MM.1S (cell line): ENCODE data around the gene ROBO2.

ENCODE experiments used
- DNase-seq: peaks from one replicate; pipeline ENCODE4 v3.0.0-alpha.2; 2015
- H2AFZ ChIP-seq: fragments of 300-600 bp; sonication (generic); 2 replicates; pipeline ENCODE4 v1.6.0; 2016; ENCODE audit warnings: antibody characterized with exemption, low read length
- H3F3A ChIP-seq: fragments of 300-600 bp; sonication (generic); 2 replicates; pipeline ENCODE4 v1.6.1; 2016; ENCODE audit warnings: mild to moderate bottlenecking, antibody characterized with exemption, low read length, moderate library complexity, mixed read lengths; ENCODE audit not compliant: insufficient read depth
- H3K27ac ChIP-seq: fragments of 300-600 bp; sonication (generic); 2 replicates; pipeline ENCODE4 v1.5.1; 2016; ENCODE audit warnings: mild to moderate bottlenecking, low read length
- H3K27me3 ChIP-seq: fragments of 300-600 bp; sonication (generic); replicated peaks from 2 replicates; pipeline ENCODE4 v1.6.0; 2016; ENCODE audit warnings: low read length; ENCODE audit not compliant: insufficient read depth
- H3K36me3 ChIP-seq: fragments of 300-600 bp; sonication (generic); replicated peaks from 2 replicates; pipeline ENCODE4 v1.6.1; 2016; ENCODE audit warnings: mild to moderate bottlenecking, low read length, mixed read lengths; ENCODE audit not compliant: insufficient read depth
- H3K4me1 ChIP-seq: fragments of 300-600 bp; sonication (generic); 2 replicates; pipeline ENCODE4 v1.6.1; 2016; ENCODE audit warnings: low read length, mixed read lengths
- H3K4me2 ChIP-seq: fragments of 300-600 bp; sonication (generic); 2 replicates; pipeline ENCODE4 v1.6.0; 2016; ENCODE audit warnings: low read depth, low read length
- H3K4me3 ChIP-seq: fragments of 300-600 bp; sonication (generic); 2 replicates; pipeline ENCODE4 v1.5.1; 2016; ENCODE audit warnings: low read length, mixed read lengths
- H3K79me2 ChIP-seq: fragments of 300-600 bp; sonication (generic); 2 replicates; pipeline ENCODE4 v1.6.1; 2016; ENCODE audit warnings: mixed run types, low read length, mixed read lengths
- H3K9ac ChIP-seq: fragments of 300-600 bp; sonication (generic); 2 replicates; pipeline ENCODE4 v1.6.1; 2016; ENCODE audit warnings: low read length, mixed read lengths
- H3K9me2 ChIP-seq: fragments of 300-600 bp; sonication (generic); replicated peaks from 2 replicates; pipeline ENCODE4 v1.6.1; 2016; ENCODE audit warnings: mild to moderate bottlenecking, low read length, mixed read lengths; ENCODE audit not compliant: insufficient read depth
- H3K9me3 ChIP-seq: fragments of 300-600 bp; sonication (generic); replicated peaks from 2 replicates; pipeline ENCODE4 v1.6.1; 2016; ENCODE audit warnings: mild to moderate bottlenecking, low read length, mixed read lengths; ENCODE audit not compliant: insufficient read depth
- H4K20me1 ChIP-seq: fragments of 300-600 bp; sonication (generic); 2 replicates; pipeline ENCODE4 v1.6.1; 2016; ENCODE audit warnings: mild to moderate bottlenecking, low read length, moderate library complexity, mixed read lengths; ENCODE audit not compliant: insufficient read depth
- EZH2 ChIP-seq: fragments of 300-600 bp; sonication (generic); optimal IDR thresholded peaks from 2 replicates; pipeline ENCODE3; 2017; ENCODE audit warnings: low read depth, mild to moderate bottlenecking, antibody characterized with exemption, low read length, mixed read lengths
- EZH2phosphoT487 ChIP-seq: fragments of 300-600 bp; sonication (generic); IDR thresholded peaks from 2 replicates; pipeline ENCODE4 v1.6.1; 2018; ENCODE audit warnings: antibody characterized with exemption, low read length
- TF ChIP-seq, protein P1 (sequence below): fragments of 300-600 bp; sonication (generic); IDR thresholded peaks from 2 replicates; pipeline ENCODE4 v1.5.1; 2016; ENCODE audit warnings: antibody characterized with exemption, low read length, mixed read lengths

Gene ROBO2

DNA sequence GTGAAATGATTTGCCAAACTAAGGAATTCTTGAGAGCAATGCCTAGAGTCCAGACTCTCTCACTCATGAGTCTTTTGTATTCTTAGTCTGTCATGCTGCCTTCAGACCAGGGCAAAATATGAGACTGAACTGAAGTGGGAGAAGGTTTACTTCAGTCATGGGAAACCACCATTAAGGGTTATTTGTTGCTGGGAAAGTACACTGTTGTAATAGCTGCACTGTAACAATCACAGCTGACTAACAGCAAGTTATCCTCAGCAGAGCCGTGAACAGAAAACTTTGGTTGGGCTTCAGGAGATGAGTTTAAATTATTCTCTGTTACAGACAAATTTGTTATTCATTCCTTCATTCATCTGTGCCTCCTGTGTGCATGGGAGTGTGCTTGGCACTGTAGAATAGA is 258.5 kb downstream of the ROBO2 start:
- Histone ChIP-seq H3K27me3 (no peaks in the 10 kb centered on the region), H2AFZ (no peak overlapping the region), H3K4me3 (no peak overlapping the region), H3F3A (no peaks in the 10 kb centered on the region), H3K79me2 (no peaks in the 10 kb centered on the region), H3K9me3 (no peaks in the 10 kb centered on the region), H4K20me1 (no peaks in the 10 kb centered on the region), H3K9ac (no peak overlapping the region), H3K9me2 (no peaks in the 10 kb centered on the region), H3K4me1 (no peaks in the 10 kb centered on the region), H3K27ac (no peak overlapping the region), H3K36me3 (no peaks in the 10 kb centered on the region), H3K4me2 (no peak overlapping the region)
- no peak for TF ChIP-seq EZH2phosphoT487
- TF ChIP-seq, protein P1, sequence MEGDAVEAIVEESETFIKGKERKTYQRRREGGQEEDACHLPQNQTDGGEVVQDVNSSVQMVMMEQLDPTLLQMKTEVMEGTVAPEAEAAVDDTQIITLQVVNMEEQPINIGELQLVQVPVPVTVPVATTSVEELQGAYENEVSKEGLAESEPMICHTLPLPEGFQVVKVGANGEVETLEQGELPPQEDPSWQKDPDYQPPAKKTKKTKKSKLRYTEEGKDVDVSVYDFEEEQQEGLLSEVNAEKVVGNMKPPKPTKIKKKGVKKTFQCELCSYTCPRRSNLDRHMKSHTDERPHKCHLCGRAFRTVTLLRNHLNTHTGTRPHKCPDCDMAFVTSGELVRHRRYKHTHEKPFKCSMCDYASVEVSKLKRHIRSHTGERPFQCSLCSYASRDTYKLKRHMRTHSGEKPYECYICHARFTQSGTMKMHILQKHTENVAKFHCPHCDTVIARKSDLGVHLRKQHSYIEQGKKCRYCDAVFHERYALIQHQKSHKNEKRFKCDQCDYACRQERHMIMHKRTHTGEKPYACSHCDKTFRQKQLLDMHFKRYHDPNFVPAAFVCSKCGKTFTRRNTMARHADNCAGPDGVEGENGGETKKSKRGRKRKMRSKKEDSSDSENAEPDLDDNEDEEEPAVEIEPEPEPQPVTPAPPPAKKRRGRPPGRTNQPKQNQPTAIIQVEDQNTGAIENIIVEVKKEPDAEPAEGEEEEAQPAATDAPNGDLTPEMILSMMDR, result no peak
- no peak for TF ChIP-seq EZH2
- DNase-seq, result no peak

DNA sequence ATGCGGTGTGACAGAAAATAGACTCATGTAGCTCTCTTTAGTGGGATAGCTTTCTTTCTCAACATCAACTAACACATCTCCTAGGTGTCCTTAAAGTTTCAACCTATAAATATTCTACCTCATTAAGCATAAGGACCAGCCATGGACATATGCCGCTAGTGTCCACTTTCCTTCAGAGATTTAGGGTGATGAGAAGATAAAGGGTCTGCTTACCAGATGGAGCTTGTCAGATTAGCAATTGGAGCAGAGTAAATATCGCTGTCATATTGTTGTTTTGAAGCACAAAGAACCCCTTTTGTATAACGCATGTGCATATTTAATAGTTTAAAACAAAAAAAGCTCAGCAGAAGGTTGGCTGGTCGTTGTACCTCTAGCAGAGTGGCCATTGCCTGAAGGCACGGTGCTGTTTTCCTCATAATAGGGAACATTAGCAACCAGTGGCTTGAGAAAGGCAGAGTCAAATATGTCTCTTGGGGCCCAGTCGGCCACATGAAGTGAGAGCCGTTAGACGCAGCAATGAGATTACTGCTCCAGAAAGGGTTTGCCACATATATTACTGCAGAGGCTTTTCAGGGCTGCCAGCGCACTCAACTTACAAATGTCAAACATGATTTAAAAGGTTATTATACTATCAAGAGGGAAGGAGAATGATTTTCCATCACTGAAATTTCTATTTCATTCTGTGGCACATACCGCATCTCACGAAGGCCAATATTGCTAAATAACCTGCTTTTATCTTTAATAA is 264.2 kb downstream of the ROBO2 start:
- Histone ChIP-seq H3K4me3 (no peak overlapping the region), H3K9me2 (no peaks in the 10 kb centered on the region), H3K79me2 (no peaks in the 10 kb centered on the region), H3K9ac (no peak overlapping the region), H2AFZ (no peak overlapping the region), H3K4me2 (no peak overlapping the region), H3K36me3 (no peaks in the 10 kb centered on the region), H3K4me1 (no peaks in the 10 kb centered on the region), H3K27me3 (no peaks in the 10 kb centered on the region), H3F3A (no peaks in the 10 kb centered on the region), H3K27ac (no peak overlapping the region), H3K9me3 (no peaks in the 10 kb centered on the region), H4K20me1 (no peaks in the 10 kb centered on the region)
- no peak for DNase-seq
- TF ChIP-seq, protein P1, result no peak
- TF ChIP-seq EZH2phosphoT487 (no peak), EZH2 (no peak)

DNA sequence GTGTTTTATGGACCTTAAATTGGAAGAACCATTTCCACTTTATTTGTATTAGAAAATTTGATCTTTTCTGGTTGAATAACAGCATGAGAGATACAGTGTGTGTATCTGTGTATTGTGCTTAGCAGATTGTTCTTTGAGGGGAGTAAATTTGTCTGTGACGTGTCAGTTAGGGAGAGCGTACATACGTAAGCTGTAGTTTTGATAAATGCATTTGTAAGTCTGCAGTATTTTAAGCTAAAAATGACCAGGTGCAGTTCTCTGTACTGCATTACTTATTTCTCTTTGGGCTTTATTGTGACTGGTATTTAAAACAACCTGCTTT is 264.8 kb downstream of the ROBO2 start:
- H3F3A ChIP-seq, result no peaks in the 10 kb centered on the region
- no peaks in the 10 kb centered on the region for H3K9me2 ChIP-seq
- no peak overlapping the region for H3K4me3 ChIP-seq
- no peak overlapping the region for H2AFZ ChIP-seq
- no peak for DNase-seq
- H3K36me3 ChIP-seq, result no peaks in the 10 kb centered on the region
- no peaks in the 10 kb centered on the region for H3K27me3 ChIP-seq
- no peak overlapping the region for H3K27ac ChIP-seq
- H3K9ac ChIP-seq, result no peak overlapping the region
- H3K79me2 ChIP-seq, result no peaks in the 10 kb centered on the region
- no peaks in the 10 kb centered on the region for H3K4me1 ChIP-seq
- no peaks in the 10 kb centered on the region for H4K20me1 ChIP-seq
- H3K9me3 ChIP-seq, result no peaks in the 10 kb centered on the region
- H3K4me2 ChIP-seq, result no peak overlapping the region
- TF ChIP-seq EZH2 (no peak), EZH2phosphoT487 (no peak)
- TF ChIP-seq, protein P1, result no peak
